ENCODE data around the gene TMED4. TPM values are rescaled to one million over a fixed set of nuclear protein-coding genes. Genes with fewer than 3 reads are reported as not detected.

The TMED4 gene
- polyA plus RNA-seq, 1 of the 3 experiments (the other 2 are of a cell fraction) = 145 TPM

DNA sequence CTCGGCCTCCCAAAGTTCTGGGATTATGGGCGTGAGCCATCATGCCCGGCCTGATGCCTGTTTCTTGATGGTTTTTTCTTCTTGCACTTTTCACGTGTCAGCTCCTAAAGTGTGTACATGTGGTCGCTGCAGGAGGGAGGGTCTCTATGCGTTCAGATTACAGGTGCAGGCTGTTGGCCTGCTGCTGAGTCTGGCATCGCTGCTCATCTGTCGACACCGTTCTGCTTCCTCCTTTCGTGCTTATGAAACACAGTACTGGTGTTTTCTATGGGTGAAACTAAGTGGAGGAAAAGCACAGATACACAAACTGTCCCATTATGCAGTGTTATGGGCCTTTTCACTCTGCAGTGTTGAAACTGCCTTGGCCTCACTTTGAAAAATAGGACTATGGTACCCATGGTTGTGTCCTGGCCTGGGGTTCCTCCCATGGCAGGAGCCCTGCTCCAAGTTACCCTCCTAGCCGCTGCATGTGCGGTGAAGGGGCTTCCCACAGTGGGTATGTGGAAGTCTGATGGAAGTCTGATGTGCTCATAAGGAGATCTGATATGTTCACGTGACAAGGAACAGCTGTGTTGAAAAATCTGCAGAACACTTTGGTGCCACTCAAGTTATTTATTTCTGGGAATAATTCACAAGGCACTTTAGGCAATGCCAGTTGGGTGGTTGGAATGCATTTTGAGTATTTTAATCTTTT lies 47.9 kb upstream of the TMED4 start:
- H3F3A ChIP-seq (replicated peaks; ENCODE audit: insufficient read depth) = peaks cover 8% of the 10 kb centered on the region
- 0 out of 2 replicates have a peak, but pooled peaks cover 5% of the 10 kb centered on the region for H4K20me1 ChIP-seq (ENCODE audit: insufficient read depth)
- H3K9ac ChIP-seq = no peak overlapping the region
- DNase-seq = no peak
- 89% methylated on average over 13 of the region's 13 CpGs for WGBS (ENCODE audit: low lambda C conversion rate)
- TF ChIP-seq TCF12 (IDR thresholded peaks at IDR 0.05) (no peak), FOXM1 (IDR thresholded peaks at IDR 0.05; ENCODE audit: low read depth) (no peak), FOSL2 (IDR thresholded peaks at IDR 0.05; ENCODE audit: borderline replicate concordance, low read depth) (no peak), YY1 (IDR thresholded peaks at IDR 0.05; ENCODE audit: low read depth) (no peak), RCOR1 (IDR thresholded peaks at IDR 0.05; ENCODE audit: low read length) (no peak), RXRA (IDR thresholded peaks at IDR 0.05; ENCODE audit: borderline replicate concordance, low read depth) (no peak), FOXJ3 (CRISPR knock-in tag; IDR thresholded peaks at IDR 0.05) (no peak), TEAD4 (IDR thresholded peaks at IDR 0.05; ENCODE audit: borderline replicate concordance, insufficient read depth) (no peak), EZH2phosphoT487 (IDR thresholded peaks at IDR 0.05; ENCODE audit: borderline replicate concordance, low read depth) (no peak), MEF2A (IDR thresholded peaks at IDR 0.05; ENCODE audit: borderline replicate concordance, low read depth) (no peak), GATA2 (CRISPR knock-in tag; IDR thresholded peaks at IDR 0.05) (no peak), CHD2 (IDR thresholded peaks at IDR 0.05; ENCODE audit: low read length, partially characterized antibody) (no peak), GABPA (IDR thresholded peaks at IDR 0.05; ENCODE audit: low read depth) (no peak), ELF1 (IDR thresholded peaks at IDR 0.05) (no peak)
- TF ChIP-seq, protein P1, sequence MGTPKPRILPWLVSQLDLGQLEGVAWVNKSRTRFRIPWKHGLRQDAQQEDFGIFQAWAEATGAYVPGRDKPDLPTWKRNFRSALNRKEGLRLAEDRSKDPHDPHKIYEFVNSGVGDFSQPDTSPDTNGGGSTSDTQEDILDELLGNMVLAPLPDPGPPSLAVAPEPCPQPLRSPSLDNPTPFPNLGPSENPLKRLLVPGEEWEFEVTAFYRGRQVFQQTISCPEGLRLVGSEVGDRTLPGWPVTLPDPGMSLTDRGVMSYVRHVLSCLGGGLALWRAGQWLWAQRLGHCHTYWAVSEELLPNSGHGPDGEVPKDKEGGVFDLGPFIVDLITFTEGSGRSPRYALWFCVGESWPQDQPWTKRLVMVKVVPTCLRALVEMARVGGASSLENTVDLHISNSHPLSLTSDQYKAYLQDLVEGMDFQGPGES (IDR thresholded peaks at IDR 0.05; ENCODE audit: low read depth, low read length) = no peak
- TF ChIP-seq, protein P2, sequence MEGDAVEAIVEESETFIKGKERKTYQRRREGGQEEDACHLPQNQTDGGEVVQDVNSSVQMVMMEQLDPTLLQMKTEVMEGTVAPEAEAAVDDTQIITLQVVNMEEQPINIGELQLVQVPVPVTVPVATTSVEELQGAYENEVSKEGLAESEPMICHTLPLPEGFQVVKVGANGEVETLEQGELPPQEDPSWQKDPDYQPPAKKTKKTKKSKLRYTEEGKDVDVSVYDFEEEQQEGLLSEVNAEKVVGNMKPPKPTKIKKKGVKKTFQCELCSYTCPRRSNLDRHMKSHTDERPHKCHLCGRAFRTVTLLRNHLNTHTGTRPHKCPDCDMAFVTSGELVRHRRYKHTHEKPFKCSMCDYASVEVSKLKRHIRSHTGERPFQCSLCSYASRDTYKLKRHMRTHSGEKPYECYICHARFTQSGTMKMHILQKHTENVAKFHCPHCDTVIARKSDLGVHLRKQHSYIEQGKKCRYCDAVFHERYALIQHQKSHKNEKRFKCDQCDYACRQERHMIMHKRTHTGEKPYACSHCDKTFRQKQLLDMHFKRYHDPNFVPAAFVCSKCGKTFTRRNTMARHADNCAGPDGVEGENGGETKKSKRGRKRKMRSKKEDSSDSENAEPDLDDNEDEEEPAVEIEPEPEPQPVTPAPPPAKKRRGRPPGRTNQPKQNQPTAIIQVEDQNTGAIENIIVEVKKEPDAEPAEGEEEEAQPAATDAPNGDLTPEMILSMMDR (IDR thresholded peaks at IDR 0.05) = no peak
- no peak overlapping the region for H2AFZ ChIP-seq (ENCODE audit: low read depth)
- CTCF ChIA-PET = interaction anchor here (1.0 kb wide), 1 partner anchor 65 kb away, joined by 3 read pairs; no protein-coding TSS in a partner anchor
- H3K4me2 ChIP-seq = no peak overlapping the region
- H3K4me3 ChIP-seq (ENCODE audit: low read depth in 2 of 2, low read length in 1 of 2) = no peak overlapping the region
- H3K9me3 ChIP-seq = no peaks in the 10 kb centered on the region
- POLR2A ChIA-PET = no interaction called here
- peaks cover 9 to 13% of the 10 kb centered on the region in 2 experiments; a peak in 3 of 4 replicates for H3K4me1 ChIP-seq (ENCODE audit: control insufficient read depth in 1 of 2, insufficient read depth in 2 of 2, low read depth in 1 of 2, low read length in 1 of 2)
- H3K36me3 ChIP-seq (replicated peaks in 1 of 2; ENCODE audit: control insufficient read depth in 1 of 2, insufficient read depth in 2 of 2, low read length in 1 of 2) = peaks cover 8 to 10% of the 10 kb centered on the region in 2 experiments
- H3K9me2 ChIP-seq = no peaks in the 10 kb centered on the region
- H3K27me3 ChIP-seq (ENCODE audit: insufficient read depth) = no peaks in the 10 kb centered on the region
- H3K27ac ChIP-seq (ENCODE audit: low read depth in 2 of 2, low read length in 1 of 2) = no peak overlapping the region
- H3K79me2 ChIP-seq (ENCODE audit: insufficient read depth) = peaks cover 8% of the 10 kb centered on the region; the same call in 1 of the 2 replicates

All from SK-N-SH (cell line).